H9 (cell line): ENCODE measurements around the gene KCNIP3. TPM values are rescaled to one million over a fixed set of nuclear protein-coding genes. Genes with fewer than 3 reads are reported as not detected.

Experiments used
- DNase-seq: peaks from one replicate; pipeline ENCODE4 v3.0.0-alpha.2; 2017
- H2AFZ ChIP-seq: one replicate; pipeline ENCODE4 v1.6.1; 2013; ENCODE audit warnings: mild to moderate bottlenecking, low read length, control low read depth, moderate library complexity
- H2AK5ac ChIP-seq: 2 replicates; pipeline ENCODE4 v1.6.1; 2013; ENCODE audit warnings: low read length, control low read depth, mixed read lengths; ENCODE audit not compliant: insufficient read length
- H2BK120ac ChIP-seq: one replicate; pipeline ENCODE4 v1.6.1; 2013; ENCODE audit warnings: low read depth, mild to moderate bottlenecking, low read length, control low read depth, inconsistent platforms; ENCODE audit not compliant: poor library complexity, severe bottlenecking
- H2BK12ac ChIP-seq: 2 replicates; pipeline ENCODE4 v1.6.1; 2013; ENCODE audit warnings: low read length, control low read depth, mixed read lengths, low read depth; ENCODE audit not compliant: insufficient read length
- H2BK15ac ChIP-seq: 2 replicates; pipeline ENCODE4 v1.6.1; 2013; ENCODE audit warnings: low read depth, low read length, control low read depth
- H2BK20ac ChIP-seq: one replicate; pipeline ENCODE4 v1.6.1; 2013; ENCODE audit warnings: low read depth, mild to moderate bottlenecking, low read length, control low read depth, inconsistent platforms; ENCODE audit not compliant: poor library complexity, severe bottlenecking
- H2BK5ac ChIP-seq: 2 replicates; pipeline ENCODE4 v1.6.1; 2013; ENCODE audit warnings: low read length, control low read depth, mixed read lengths; ENCODE audit not compliant: insufficient read length
- H3K14ac ChIP-seq: 2 replicates; pipeline ENCODE4 v1.6.1; 2013; ENCODE audit warnings: low read length, control low read depth; ENCODE audit not compliant: insufficient read depth
- H3K18ac ChIP-seq: 2 replicates; pipeline ENCODE4 v1.6.1; 2013; ENCODE audit warnings: low read depth, mild to moderate bottlenecking, mixed read lengths, low read length, control low read depth; ENCODE audit not compliant: insufficient read length
- H3K23ac ChIP-seq: 2 replicates; pipeline ENCODE4 v1.6.1; 2013; ENCODE audit warnings: low read length, control low read depth, mixed read lengths, low read depth; ENCODE audit not compliant: insufficient read length
- H3K23me2 ChIP-seq: 2 replicates; pipeline ENCODE4 v1.6.1; 2013; ENCODE audit warnings: low read depth, mild to moderate bottlenecking, mixed read lengths, low read length, control low read depth; ENCODE audit not compliant: insufficient read length, poor library complexity, severe bottlenecking
- H3K27ac ChIP-seq: 2 replicates; pipeline ENCODE4 v1.5.1; 2013; ENCODE audit warnings: low read length, control low read depth, mixed read lengths, low read depth; ENCODE audit not compliant: insufficient read length
- H3K27me3 ChIP-seq: 2 replicates; pipeline ENCODE4 v1.6.1; 2013; ENCODE audit warnings: low read length, control low read depth, inconsistent platforms; ENCODE audit not compliant: insufficient read depth
- H3K4ac ChIP-seq: 2 replicates; pipeline ENCODE4 v1.6.1; 2013; ENCODE audit warnings: low read depth, mild to moderate bottlenecking, control low read depth, inconsistent platforms, low read length, moderate library complexity
- H3K4me1 ChIP-seq: 2 replicates; pipeline ENCODE4 v1.6.1; 2013; ENCODE audit warnings: low read length, control low read depth, inconsistent platforms; ENCODE audit not compliant: insufficient read depth
- H3K4me2 ChIP-seq: 2 replicates; pipeline ENCODE4 v1.6.1; 2013; ENCODE audit warnings: low read length, control low read depth, mixed read lengths; ENCODE audit not compliant: insufficient read length, insufficient read depth
- H3K56ac ChIP-seq: 2 replicates; pipeline ENCODE4 v1.6.1; 2013; ENCODE audit warnings: low read depth, mild to moderate bottlenecking, mixed read lengths, low read length, control low read depth; ENCODE audit not compliant: insufficient read length
- H3K79me1 ChIP-seq: 2 replicates; pipeline ENCODE4 v1.6.1; 2013; ENCODE audit warnings: low read depth, mild to moderate bottlenecking, moderate library complexity, low read length, control low read depth, inconsistent platforms; ENCODE audit not compliant: insufficient read depth, poor library complexity, severe bottlenecking
- H3K79me2 ChIP-seq: 2 replicates; pipeline ENCODE4 v1.6.1; 2013; ENCODE audit warnings: low read length, control low read depth, inconsistent platforms; ENCODE audit not compliant: insufficient read depth
- H3K9ac ChIP-seq: 2 replicates; pipeline ENCODE4 v1.6.1; 2013; ENCODE audit warnings: low read length, control low read depth, mixed read lengths; ENCODE audit not compliant: insufficient read length; ENCODE audit errors: extremely low read depth
- H3K9me3 ChIP-seq: one replicate; pipeline ENCODE4 v1.6.1; 2013; ENCODE audit warnings: low read depth, low read length, inconsistent platforms; ENCODE audit not compliant: control insufficient read depth
- H3T11ph ChIP-seq: one replicate; pipeline ENCODE4 v1.6.1; 2013; ENCODE audit warnings: mild to moderate bottlenecking, low read length, control low read depth, inconsistent platforms
- H4K20me1 ChIP-seq: one replicate; pipeline ENCODE4 v1.6.1; 2013; ENCODE audit not compliant: control insufficient read depth, insufficient read length, insufficient read depth
- H4K5ac ChIP-seq: 2 replicates; pipeline ENCODE4 v1.6.1; 2013; ENCODE audit warnings: low read depth, mild to moderate bottlenecking, mixed read lengths, low read length, control low read depth; ENCODE audit not compliant: insufficient read length
- H4K8ac ChIP-seq: replicated peaks from 2 replicates; pipeline ENCODE4 v1.6.1; 2013; ENCODE audit warnings: low read length, control low read depth, mixed read lengths, low read depth; ENCODE audit not compliant: insufficient read length
- H4K91ac ChIP-seq: 2 replicates; pipeline ENCODE4 v1.6.1; 2013; ENCODE audit warnings: low read depth, mild to moderate bottlenecking, moderate library complexity, mixed read lengths, low read length, control low read depth; ENCODE audit not compliant: insufficient read length
- H3K27ac Mint-ChIP-seq, 3 experiments: 2 replicates in 2 of 3; 3 replicates in 1 of 3; pipeline ENCODE4 v1.8.0; 2020 to 2021; ENCODE audit warnings: mixed read lengths in 3 of 3, mild to moderate bottlenecking in 1 of 3, moderate library complexity in 1 of 3
- H3K27me3 Mint-ChIP-seq: 2 replicates; pipeline ENCODE4 v1.8.0; 2021; ENCODE audit warnings: low read depth, mild to moderate bottlenecking, moderate library complexity, mixed read lengths
- H3K36me3 Mint-ChIP-seq, 3 experiments: 2 replicates in 2 of 3; 3 replicates in 1 of 3; pipeline ENCODE4 v1.8.0; 2020 to 2021; ENCODE audit warnings: low read depth in 3 of 3, mixed read lengths in 3 of 3; ENCODE audit not compliant: insufficient read depth in 1 of 3
- H3K4me1 Mint-ChIP-seq, 2 experiments: 2 replicates each; pipeline ENCODE4 v1.8.0; 2020; ENCODE audit warnings: mixed read lengths in 2 of 2
- H3K4me3 Mint-ChIP-seq, 2 experiments: 2 replicates in 1 of 2; 3 replicates in 1 of 2; pipeline ENCODE4 v1.8.0; 2020 to 2021; ENCODE audit warnings: mild to moderate bottlenecking in 2 of 2, mixed read lengths in 2 of 2, moderate library complexity in 1 of 2
- H3K9me3 Mint-ChIP-seq, 2 experiments: 2 replicates in 1 of 2; 3 replicates in 1 of 2; pipeline ENCODE4 v1.8.0; 2020; ENCODE audit warnings: mild to moderate bottlenecking in 2 of 2, mixed read lengths in 2 of 2, moderate library complexity in 1 of 2
- WGBS: extraction: QIAGEN DNeasy Blood & Tissue Kit; methylation state at CpG from one replicate; pipeline ENCODE4 v1.1.7; 2013; ENCODE audit warnings: missing lambda C conversion rate, low lambda C conversion rate, mixed read lengths; ENCODE audit not compliant: insufficient read length; ENCODE audit errors: extremely low coverage; 5-methylcytosine and 5-hydroxymethylcytosine counted together
- total RNA-seq: library from RNA; stranded (reverse); gene quantifications from 2 replicates; pipeline ENCODE4 v1.2.1, GENCODE V29; 2021
- TF ChIP-seq, protein P1 (sequence below): fragments of 200-600 bp; sonication (generic); conservative IDR thresholded peaks from 3 replicates; pipeline ENCODE4 v1.8.0; 2021; ENCODE audit warnings: antibody characterized with exemption, mild to moderate bottlenecking

KCNIP3 gene
- total RNA-seq, 1 experiment from 2014 or later: 1.5 TPM

DNA sequence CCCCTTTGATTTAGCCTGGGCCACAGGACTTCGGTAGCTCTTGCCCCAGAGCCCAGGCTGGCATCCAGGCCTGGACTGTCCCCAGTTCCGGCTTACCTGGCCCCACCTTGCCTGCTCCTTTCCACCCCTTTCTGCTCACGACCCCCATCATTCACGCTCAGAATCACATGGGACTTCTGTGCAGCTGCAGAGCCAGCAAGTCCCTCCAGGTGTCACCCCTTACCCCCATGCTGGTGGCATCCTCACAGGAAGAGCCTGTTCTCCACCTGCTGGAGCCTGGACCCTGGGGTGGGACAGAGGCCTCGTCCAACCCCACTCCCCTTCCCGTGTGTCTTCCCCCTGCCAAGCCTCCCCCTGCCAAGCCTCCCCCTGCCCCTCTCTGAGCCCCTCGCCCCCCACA is 7.9 kb upstream of the KCNIP3 start:
- Mint-ChIP-seq H3K27me3 (peaks cover 3% of the 10 kb centered on the region; the same call in 1 of the 2 replicates), H3K36me3 (peaks cover 11 to 15% (median 12%) of the 10 kb centered on the region in 3 experiments), H3K4me1 (peaks cover 6 to 7% of the 10 kb centered on the region in 2 experiments), H3K4me3 (no peak overlapping the region), H3K9me3 (peaks cover 22 to 23% of the 10 kb centered on the region in 2 experiments), H3K27ac (no peak overlapping the region)
- Histone ChIP-seq H3K79me2 (no peaks in the 10 kb centered on the region), H2BK12ac (no peak overlapping the region), H3K18ac (no peak overlapping the region), H3K23ac (no peak overlapping the region), H3K4me2 (no peak overlapping the region), H3K9ac (no peak overlapping the region), H2AK5ac (no peak overlapping the region), H3K27me3 (no peaks in the 10 kb centered on the region), H3K4me1 (no peaks in the 10 kb centered on the region), H3K9me3 (no peaks in the 10 kb centered on the region), H4K5ac (no peak overlapping the region), H2BK120ac (no peak overlapping the region), H3T11ph (no peak overlapping the region), H2BK5ac (no peak overlapping the region), H4K8ac (no peak overlapping the region), H3K79me1 (no peaks in the 10 kb centered on the region), H3K56ac (no peak overlapping the region), H3K27ac (no peak overlapping the region), H3K23me2 (no peaks in the 10 kb centered on the region), H4K91ac (no peak overlapping the region), H3K14ac (0 out of 2 replicates have a peak overlapping the region, but pooled peaks have one; percentile 44), H2BK20ac (no peak overlapping the region), H2BK15ac (no peak overlapping the region; the same call in 1 of the 2 replicates), H3K4ac (no peak overlapping the region), H4K20me1 (no peaks in the 10 kb centered on the region), H2AFZ (no peak overlapping the region)
- TF ChIP-seq, protein P1, sequence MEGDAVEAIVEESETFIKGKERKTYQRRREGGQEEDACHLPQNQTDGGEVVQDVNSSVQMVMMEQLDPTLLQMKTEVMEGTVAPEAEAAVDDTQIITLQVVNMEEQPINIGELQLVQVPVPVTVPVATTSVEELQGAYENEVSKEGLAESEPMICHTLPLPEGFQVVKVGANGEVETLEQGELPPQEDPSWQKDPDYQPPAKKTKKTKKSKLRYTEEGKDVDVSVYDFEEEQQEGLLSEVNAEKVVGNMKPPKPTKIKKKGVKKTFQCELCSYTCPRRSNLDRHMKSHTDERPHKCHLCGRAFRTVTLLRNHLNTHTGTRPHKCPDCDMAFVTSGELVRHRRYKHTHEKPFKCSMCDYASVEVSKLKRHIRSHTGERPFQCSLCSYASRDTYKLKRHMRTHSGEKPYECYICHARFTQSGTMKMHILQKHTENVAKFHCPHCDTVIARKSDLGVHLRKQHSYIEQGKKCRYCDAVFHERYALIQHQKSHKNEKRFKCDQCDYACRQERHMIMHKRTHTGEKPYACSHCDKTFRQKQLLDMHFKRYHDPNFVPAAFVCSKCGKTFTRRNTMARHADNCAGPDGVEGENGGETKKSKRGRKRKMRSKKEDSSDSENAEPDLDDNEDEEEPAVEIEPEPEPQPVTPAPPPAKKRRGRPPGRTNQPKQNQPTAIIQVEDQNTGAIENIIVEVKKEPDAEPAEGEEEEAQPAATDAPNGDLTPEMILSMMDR: peak; percentile 48; the same call in 2 of the 3 replicates
- peak; percentile 60 for DNase-seq
- WGBS: no CpG with 5 or more reads among the region's 7 CpGs
